Gastrocnemius medialis (tissue), 4 donors: ENCODE data around the gene IL21.
A peak's percentile ranks its signal among the peaks of the same experiment; 100 is the strongest.

Source experiments
- POLR2A ChIP-seq, 2 donors: fragments of 450-650 bp; IDR thresholded peaks; one replicate each; pipeline ENCODE4 v1.6.1; 2017; ENCODE audit warnings: antibody characterized with exemption in 2 of 2, mild to moderate bottlenecking in 2 of 2, moderate library complexity in 2 of 2
- TF ChIP-seq, protein P1 (sequence below), 5 experiments: fragments of 450-650 bp in 3 of 5; fragments of 200-600 bp in 2 of 5; sonication (generic) in 2 of 5; IDR thresholded peaks in 4 of 5; conservative IDR thresholded peaks in 1 of 5; 1 replicate in 4 of 5; 2 replicates in 1 of 5; pipeline ENCODE4 v1.5.1; 2016 to 2019; ENCODE audit warnings: antibody characterized with exemption in 5 of 5, mild to moderate bottlenecking in 3 of 5, moderate library complexity in 3 of 5

DNA sequence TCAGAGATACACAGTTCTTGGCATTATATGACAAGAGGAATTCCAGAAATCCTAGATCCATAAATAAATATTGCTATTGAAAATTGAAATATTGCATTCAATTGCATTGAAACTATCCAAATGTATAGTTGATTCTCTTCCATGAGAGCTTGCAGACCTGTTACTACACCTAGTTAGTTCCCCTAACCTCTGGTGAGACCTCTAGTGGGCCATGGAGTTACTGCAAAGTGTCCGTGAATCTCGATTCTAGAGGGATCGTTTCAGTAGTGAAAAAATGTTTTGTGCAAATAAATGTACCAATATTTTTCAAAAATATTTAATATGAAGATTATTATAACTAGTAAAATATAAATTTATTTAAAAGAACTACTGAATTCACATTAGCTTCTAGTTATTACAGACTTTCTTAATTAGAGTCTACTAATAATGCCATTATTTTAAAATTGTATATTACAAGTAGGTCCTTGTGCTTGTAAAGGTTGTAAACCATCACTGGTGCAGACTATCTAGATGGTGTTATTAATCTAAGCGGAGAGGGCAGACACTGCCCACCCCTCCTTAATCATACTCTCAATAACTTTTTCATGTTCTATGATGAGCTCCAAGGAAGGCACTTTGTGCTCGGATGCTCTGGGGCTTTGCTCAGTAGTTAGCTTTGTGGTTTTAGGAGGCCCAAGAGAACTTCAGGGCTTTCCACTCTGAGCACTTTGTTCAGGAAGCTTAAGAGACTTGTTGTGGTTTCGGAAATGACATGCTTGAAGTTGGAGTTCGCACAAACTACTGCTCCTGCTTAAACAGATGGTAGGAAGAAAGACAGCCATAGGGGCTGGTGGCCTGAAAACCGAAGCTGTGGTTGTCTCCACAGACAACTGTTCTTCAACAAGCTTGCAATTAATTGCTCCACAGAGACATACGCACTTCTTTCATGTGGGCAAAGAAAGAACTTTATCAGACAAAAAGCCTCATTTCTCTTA, 42.8 kb downstream of the IL21 start:
- TF ChIP-seq, protein P1, sequence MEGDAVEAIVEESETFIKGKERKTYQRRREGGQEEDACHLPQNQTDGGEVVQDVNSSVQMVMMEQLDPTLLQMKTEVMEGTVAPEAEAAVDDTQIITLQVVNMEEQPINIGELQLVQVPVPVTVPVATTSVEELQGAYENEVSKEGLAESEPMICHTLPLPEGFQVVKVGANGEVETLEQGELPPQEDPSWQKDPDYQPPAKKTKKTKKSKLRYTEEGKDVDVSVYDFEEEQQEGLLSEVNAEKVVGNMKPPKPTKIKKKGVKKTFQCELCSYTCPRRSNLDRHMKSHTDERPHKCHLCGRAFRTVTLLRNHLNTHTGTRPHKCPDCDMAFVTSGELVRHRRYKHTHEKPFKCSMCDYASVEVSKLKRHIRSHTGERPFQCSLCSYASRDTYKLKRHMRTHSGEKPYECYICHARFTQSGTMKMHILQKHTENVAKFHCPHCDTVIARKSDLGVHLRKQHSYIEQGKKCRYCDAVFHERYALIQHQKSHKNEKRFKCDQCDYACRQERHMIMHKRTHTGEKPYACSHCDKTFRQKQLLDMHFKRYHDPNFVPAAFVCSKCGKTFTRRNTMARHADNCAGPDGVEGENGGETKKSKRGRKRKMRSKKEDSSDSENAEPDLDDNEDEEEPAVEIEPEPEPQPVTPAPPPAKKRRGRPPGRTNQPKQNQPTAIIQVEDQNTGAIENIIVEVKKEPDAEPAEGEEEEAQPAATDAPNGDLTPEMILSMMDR (IDR thresholded peaks at IDR 0.05 in 4 of 5, conservative IDR thresholded peaks at IDR 0.05 in 1 of 5) = peak in 3 of 5 experiments; percentile 8 to 60 (median 37)
- TF ChIP-seq POLR2A (IDR thresholded peaks at IDR 0.05) = no peak
